ENCODE data around the gene AMACR.

The AMACR gene

DNA sequence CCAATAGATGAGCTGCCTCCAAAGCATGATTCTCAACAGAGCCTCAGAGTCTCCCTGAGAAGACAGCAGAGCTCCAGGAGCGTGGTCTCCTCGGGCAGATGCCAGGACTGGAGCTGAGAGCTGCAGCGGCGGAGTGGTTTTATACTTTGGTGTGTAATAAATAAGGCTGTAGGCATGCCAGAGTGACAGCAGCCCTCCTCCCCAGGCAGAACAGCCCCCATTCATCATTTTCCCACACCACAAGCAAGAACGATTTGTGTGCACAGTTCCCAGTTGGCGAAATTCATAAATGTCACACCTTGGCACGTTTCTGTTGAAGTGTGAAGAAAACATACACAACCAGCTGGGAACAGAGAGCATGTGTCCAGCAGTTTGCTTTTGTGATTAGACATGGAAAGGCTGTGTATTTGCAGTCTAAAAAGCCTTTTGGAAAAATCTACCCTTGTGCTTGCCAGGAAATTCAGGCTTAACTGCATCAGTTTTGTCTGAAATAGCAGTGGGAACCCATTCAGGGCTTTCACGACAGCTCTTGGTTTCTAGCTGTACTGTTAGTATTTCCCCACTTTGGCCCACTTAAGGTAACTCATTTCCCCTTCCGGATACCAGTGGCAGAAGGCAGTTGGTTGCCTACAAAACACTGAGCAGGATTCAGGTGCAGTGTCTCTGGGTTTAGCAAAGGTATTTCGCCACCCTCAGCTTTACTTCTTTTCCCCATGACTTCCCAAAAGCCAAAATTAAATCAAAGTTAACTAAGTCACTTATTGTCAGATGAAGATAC lies 35.4 kb upstream of the AMACR start, which contains the start of gene C1QTNF3:
Gene C1QTNF3, minus strand, starts transcription at position 115 of the 778 bp plus-strand sequence. Its CDS starts 88 bp downstream, at position 27.
- H3K4me1 ChIP-seq (ENCODE audit: control extremely low read depth in 1 of 4, control insufficient read depth in 4 of 4, insufficient read depth in 4 of 4, low read length in 3 of 4): peaks cover 4 to 24% (median 16%) of the 10 kb centered on the region in 4 experiments
- H3K27me3 ChIP-seq (replicated peaks in 2 of 5; ENCODE audit: control insufficient read depth in 4 of 5, insufficient read depth in 5 of 5, low read length in 4 of 5): no peaks in the 10 kb centered on the region
- peaks cover 0 to 5% (median 0%) of the 10 kb centered on the region in 4 experiments for H3K36me3 ChIP-seq (ENCODE audit: control insufficient read depth in 4 of 4, insufficient read depth in 4 of 4, low read length in 3 of 4)
- H3K9me3 ChIP-seq (ENCODE audit: control extremely low read depth in 1 of 5, control insufficient read depth in 4 of 5, insufficient read depth in 2 of 5, low read depth in 1 of 5, low read length in 4 of 5): no peaks in the 10 kb centered on the region
- 40% methylated on average over 3 of the region's 10 CpGs for WGBS (ENCODE audit: insufficient coverage)
- ChIA-PET CTCF (interaction anchor here (1.3 to 1.6 kb wide), 2 partner anchors 11 to 45 kb away, joined by 3 read pairs; no protein-coding TSS in a partner anchor), POLR2A (no interaction called here)
- DNase-seq: peak in 2 of 3 donors; percentile 17 to 38
- no peak within 1 kb of the TSS for H3K27ac ChIP-seq (ENCODE audit: insufficient read depth in 1 of 2, low read depth in 1 of 2, low read length in 2 of 2, poor library complexity in 1 of 2, severe bottlenecking in 2 of 2)
- H3K4me3 ChIP-seq (ENCODE audit: control insufficient read depth in 1 of 7, extremely low read depth in 1 of 7, insufficient read depth in 4 of 7, low read depth in 2 of 7, low read length in 6 of 7): no peak within 1 kb of the TSS

DNA sequence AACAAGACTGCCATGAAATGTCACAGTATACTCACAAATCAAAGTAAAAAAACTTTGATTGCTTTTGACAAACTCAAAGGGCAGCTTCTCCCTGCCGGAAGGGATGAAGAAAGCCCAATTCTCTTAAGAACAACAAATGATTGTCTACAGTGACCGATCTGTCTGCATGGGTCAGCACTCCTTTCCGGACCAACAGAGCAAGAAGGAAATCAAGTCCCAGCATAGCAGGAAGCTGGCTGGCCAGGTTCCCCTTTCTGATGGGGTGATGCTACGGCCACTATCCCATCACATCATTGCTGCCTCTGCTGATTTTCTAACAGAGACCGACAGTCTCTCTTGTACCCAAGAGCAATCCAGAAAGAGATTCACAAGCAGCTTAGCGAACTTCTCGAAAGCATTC lies 34.5 kb upstream of the AMACR start:
- peak in 2 of 3 donors; percentile 13 to 22 for DNase-seq
- ChIA-PET POLR2A (no interaction called here), CTCF (no interaction called here)
- H3K9me3 ChIP-seq (ENCODE audit: control extremely low read depth in 1 of 5, control insufficient read depth in 4 of 5, insufficient read depth in 2 of 5, low read depth in 1 of 5, low read length in 4 of 5): no peaks in the 10 kb centered on the region
- no peak overlapping the region for H3K27ac ChIP-seq (ENCODE audit: insufficient read depth in 1 of 2, low read depth in 1 of 2, low read length in 2 of 2, poor library complexity in 1 of 2, severe bottlenecking in 2 of 2)
- H3K4me1 ChIP-seq (ENCODE audit: control extremely low read depth in 1 of 4, control insufficient read depth in 4 of 4, insufficient read depth in 4 of 4, low read length in 3 of 4): peaks cover 4 to 17% (median 13%) of the 10 kb centered on the region in 4 experiments
- no peak overlapping the region for H3K4me3 ChIP-seq (ENCODE audit: control insufficient read depth in 1 of 7, extremely low read depth in 1 of 7, insufficient read depth in 4 of 7, low read depth in 2 of 7, low read length in 6 of 7)
- H3K36me3 ChIP-seq (ENCODE audit: control insufficient read depth in 4 of 4, insufficient read depth in 4 of 4, low read length in 3 of 4): peaks cover 0 to 6% (median 0%) of the 10 kb centered on the region in 4 experiments
- 40% methylated on average over 5 of the region's 7 CpGs for WGBS (ENCODE audit: insufficient coverage)
- no peaks in the 10 kb centered on the region for H3K27me3 ChIP-seq (replicated peaks in 2 of 5; ENCODE audit: control insufficient read depth in 4 of 5, insufficient read depth in 5 of 5, low read length in 4 of 5)

DNA sequence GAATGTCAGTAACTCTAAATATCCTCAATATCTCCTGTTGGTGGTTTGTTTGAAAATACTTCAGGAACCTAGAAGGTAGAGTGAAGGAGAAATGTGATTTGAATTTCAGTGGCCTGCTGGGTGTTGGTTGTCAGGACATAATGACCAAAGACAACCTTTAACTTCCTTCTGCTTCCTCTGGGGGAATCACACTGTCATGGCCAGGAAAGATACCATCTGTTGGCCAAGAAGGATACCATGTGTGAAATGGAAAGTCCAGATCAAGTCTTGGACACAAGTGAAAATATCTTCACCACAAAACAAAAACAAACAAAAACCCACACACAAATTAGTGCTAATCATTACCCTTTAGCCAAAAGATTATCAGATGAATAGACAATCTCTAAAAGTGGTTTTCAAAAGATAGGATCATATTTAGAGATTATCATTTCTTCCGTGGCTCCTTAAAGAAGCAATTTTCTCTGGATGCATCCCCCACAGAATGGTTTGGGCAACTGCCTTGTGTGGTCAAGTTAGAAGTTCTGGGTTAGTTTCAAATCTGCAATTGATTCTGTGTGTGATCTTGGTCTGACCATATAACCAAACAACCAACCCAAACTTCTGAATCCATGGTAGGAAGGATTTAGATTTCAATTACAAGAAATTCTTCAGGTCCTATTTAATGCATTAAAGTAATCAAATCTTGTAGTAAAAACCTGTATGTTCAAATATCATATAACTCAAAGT lies 33.6 kb upstream of the AMACR start:
- Histone ChIP-seq H3K4me3 (ENCODE audit: control insufficient read depth in 1 of 7, extremely low read depth in 1 of 7, insufficient read depth in 4 of 7, low read depth in 2 of 7, low read length in 6 of 7) (no peak overlapping the region), H3K9me3 (ENCODE audit: control extremely low read depth in 1 of 5, control insufficient read depth in 4 of 5, insufficient read depth in 2 of 5, low read depth in 1 of 5, low read length in 4 of 5) (no peaks in the 10 kb centered on the region), H3K4me1 (ENCODE audit: control extremely low read depth in 1 of 4, control insufficient read depth in 4 of 4, insufficient read depth in 4 of 4, low read length in 3 of 4) (peaks cover 4 to 17% (median 13%) of the 10 kb centered on the region in 4 experiments), H3K27ac (ENCODE audit: insufficient read depth in 1 of 2, low read depth in 1 of 2, low read length in 2 of 2, poor library complexity in 1 of 2, severe bottlenecking in 2 of 2) (no peak overlapping the region), H3K36me3 (ENCODE audit: control insufficient read depth in 4 of 4, insufficient read depth in 4 of 4, low read length in 3 of 4) (peaks cover 0 to 6% (median 0%) of the 10 kb centered on the region in 4 experiments), H3K27me3 (replicated peaks in 2 of 5; ENCODE audit: control insufficient read depth in 4 of 5, insufficient read depth in 5 of 5, low read length in 4 of 5) (no peaks in the 10 kb centered on the region)
- no peak for DNase-seq
- CTCF ChIA-PET: no interaction called here
- WGBS (ENCODE audit: insufficient coverage): no CpG with 5 or more reads among the region's 1 CpG
- POLR2A ChIA-PET: no interaction called here

DNA sequence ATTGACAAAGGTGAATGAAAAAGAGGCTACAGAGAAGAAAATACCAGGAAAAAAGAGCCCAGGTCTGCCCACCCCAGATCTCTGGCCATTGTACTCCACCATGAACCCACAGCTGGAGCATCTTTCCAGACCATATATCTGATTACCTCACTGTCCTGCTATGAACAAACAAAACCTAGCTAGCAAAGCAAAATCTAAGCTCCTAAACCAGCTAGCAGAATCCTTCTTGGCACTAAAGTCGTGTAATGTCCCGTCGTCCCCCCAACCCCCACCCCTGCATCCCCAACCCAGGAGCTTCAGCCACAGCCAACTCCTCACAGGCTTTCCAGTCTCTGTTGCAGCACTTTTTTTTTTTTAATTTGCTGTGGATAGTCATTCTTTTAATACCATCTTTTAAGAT lies 32.6 kb upstream of the AMACR start:
- Histone ChIP-seq H3K9me3 (ENCODE audit: control extremely low read depth in 1 of 5, control insufficient read depth in 4 of 5, insufficient read depth in 2 of 5, low read depth in 1 of 5, low read length in 4 of 5) (no peaks in the 10 kb centered on the region), H3K27me3 (replicated peaks in 2 of 5; ENCODE audit: control insufficient read depth in 4 of 5, insufficient read depth in 5 of 5, low read length in 4 of 5) (no peaks in the 10 kb centered on the region), H3K27ac (ENCODE audit: insufficient read depth in 1 of 2, low read depth in 1 of 2, low read length in 2 of 2, poor library complexity in 1 of 2, severe bottlenecking in 2 of 2) (no peak overlapping the region), H3K4me1 (ENCODE audit: control extremely low read depth in 1 of 4, control insufficient read depth in 4 of 4, insufficient read depth in 4 of 4, low read length in 3 of 4) (peaks cover 4 to 17% (median 13%) of the 10 kb centered on the region in 4 experiments), H3K4me3 (ENCODE audit: control insufficient read depth in 1 of 7, extremely low read depth in 1 of 7, insufficient read depth in 4 of 7, low read depth in 2 of 7, low read length in 6 of 7) (no peak overlapping the region), H3K36me3 (ENCODE audit: control insufficient read depth in 4 of 4, insufficient read depth in 4 of 4, low read length in 3 of 4) (peaks cover 3 to 6% (median 4%) of the 10 kb centered on the region in 4 experiments)
- no peak for DNase-seq
- POLR2A ChIA-PET: no interaction called here
- CTCF ChIA-PET: no interaction called here
- WGBS (ENCODE audit: insufficient coverage): 82% methylated on average over 3 of the region's 3 CpGs

DNA sequence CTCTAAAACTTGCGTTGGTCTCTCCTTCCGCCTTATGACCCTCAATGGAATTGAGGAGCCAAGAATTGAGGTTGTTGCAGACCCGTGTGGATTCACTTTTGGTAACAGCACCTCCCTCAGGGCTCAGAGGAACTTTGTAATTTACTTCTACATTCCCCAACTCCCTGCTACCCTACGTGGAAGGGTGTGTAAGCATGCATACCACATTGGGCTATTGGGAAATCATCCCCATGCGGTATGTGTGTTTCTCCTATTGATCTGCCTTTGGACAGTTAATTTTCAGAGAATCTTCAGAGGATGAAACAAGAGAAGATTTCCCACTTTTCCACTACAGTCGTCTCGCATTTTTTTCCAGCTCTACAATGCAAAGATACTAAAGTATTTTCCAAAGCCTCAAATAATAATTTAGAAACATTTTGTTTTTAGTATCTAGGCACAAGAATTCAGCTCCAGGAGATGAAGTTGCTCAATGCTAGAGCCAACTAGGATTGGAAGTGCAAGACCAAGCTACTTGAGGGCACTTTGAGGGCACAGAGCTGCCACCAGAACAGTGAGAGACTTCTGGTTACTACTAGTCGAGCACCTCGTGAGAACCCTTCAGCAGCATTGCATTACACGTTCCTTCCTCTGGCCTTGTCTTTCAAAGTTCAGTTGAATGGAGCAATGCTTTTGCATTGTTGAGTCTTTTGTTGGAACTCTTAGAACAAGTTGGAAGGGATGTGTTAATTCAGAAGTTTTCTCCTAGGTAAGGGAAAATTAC lies 31.7 kb upstream of the AMACR start:
- peaks cover 4 to 17% (median 13%) of the 10 kb centered on the region in 4 experiments for H3K4me1 ChIP-seq (ENCODE audit: control extremely low read depth in 1 of 4, control insufficient read depth in 4 of 4, insufficient read depth in 4 of 4, low read length in 3 of 4)
- no peak for DNase-seq
- POLR2A ChIA-PET: interaction anchor here (0.5 kb wide), 1 partner anchor 12 kb away, joined by 7 read pairs; no protein-coding TSS in a partner anchor
- H3K27ac ChIP-seq (ENCODE audit: insufficient read depth in 1 of 2, low read depth in 1 of 2, low read length in 2 of 2, poor library complexity in 1 of 2, severe bottlenecking in 2 of 2): no peak overlapping the region
- H3K4me3 ChIP-seq (ENCODE audit: control insufficient read depth in 1 of 7, extremely low read depth in 1 of 7, insufficient read depth in 4 of 7, low read depth in 2 of 7, low read length in 6 of 7): no peak overlapping the region
- H3K9me3 ChIP-seq (ENCODE audit: control extremely low read depth in 1 of 5, control insufficient read depth in 4 of 5, insufficient read depth in 2 of 5, low read depth in 1 of 5, low read length in 4 of 5): no peaks in the 10 kb centered on the region
- WGBS (ENCODE audit: insufficient coverage): 99% methylated on average over 7 of the region's 10 CpGs
- CTCF ChIA-PET: no interaction called here
- H3K36me3 ChIP-seq (ENCODE audit: control insufficient read depth in 4 of 4, insufficient read depth in 4 of 4, low read length in 3 of 4): peaks cover 9 to 13% (median 12%) of the 10 kb centered on the region in 4 experiments
- no peaks in the 10 kb centered on the region for H3K27me3 ChIP-seq (replicated peaks in 2 of 5; ENCODE audit: control insufficient read depth in 4 of 5, insufficient read depth in 5 of 5, low read length in 4 of 5)

DNA sequence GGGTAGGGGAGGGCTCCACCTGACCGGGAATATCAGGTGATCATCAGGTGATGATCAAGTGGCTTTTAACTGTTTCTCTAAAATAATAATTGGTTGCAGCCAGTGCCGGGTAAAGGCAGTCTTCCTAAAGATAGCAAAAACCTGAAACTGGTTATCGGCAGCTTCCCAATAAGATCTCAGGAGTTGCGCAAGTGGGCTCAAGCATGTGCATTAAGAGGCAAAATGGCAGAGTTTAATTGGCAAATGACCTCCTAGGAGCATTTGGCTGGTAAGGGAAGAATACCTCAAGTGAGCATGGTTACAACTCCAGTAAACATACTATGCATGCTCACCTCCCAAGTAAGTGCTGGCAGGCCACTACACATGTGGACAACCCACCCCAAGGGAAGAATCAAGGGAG lies 31.0 kb upstream of the AMACR start:
- POLR2A ChIA-PET: no interaction called here

More for the DNA sequence above, 31.0 kb upstream of the AMACR start:
- WGBS (ENCODE audit: insufficient coverage): 100% methylated on average over 3 of the region's 4 CpGs
- Histone ChIP-seq H3K27me3 (replicated peaks in 2 of 5; ENCODE audit: control insufficient read depth in 4 of 5, insufficient read depth in 5 of 5, low read length in 4 of 5) (no peaks in the 10 kb centered on the region), H3K27ac (ENCODE audit: insufficient read depth in 1 of 2, low read depth in 1 of 2, low read length in 2 of 2, poor library complexity in 1 of 2, severe bottlenecking in 2 of 2) (no peak overlapping the region), H3K36me3 (ENCODE audit: control insufficient read depth in 4 of 4, insufficient read depth in 4 of 4, low read length in 3 of 4) (peaks cover 12 to 19% (median 16%) of the 10 kb centered on the region in 4 experiments), H3K4me3 (ENCODE audit: control insufficient read depth in 1 of 7, extremely low read depth in 1 of 7, insufficient read depth in 4 of 7, low read depth in 2 of 7, low read length in 6 of 7) (no peak overlapping the region), H3K4me1 (ENCODE audit: control extremely low read depth in 1 of 4, control insufficient read depth in 4 of 4, insufficient read depth in 4 of 4, low read length in 3 of 4) (peaks cover 4 to 17% (median 13%) of the 10 kb centered on the region in 4 experiments), H3K9me3 (ENCODE audit: control extremely low read depth in 1 of 5, control insufficient read depth in 4 of 5, insufficient read depth in 2 of 5, low read depth in 1 of 5, low read length in 4 of 5) (no peaks in the 10 kb centered on the region)
- CTCF ChIA-PET: no interaction called here
- no peak for DNase-seq
